Nephron progenitor cell (in vitro differentiated cells): ENCODE data around the gene SLC2A13.

Source experiments
- DNase-seq: peaks from one replicate; pipeline ENCODE4 v3.0.0; 2021
- H3K27ac Mint-ChIP-seq: 2 replicates; pipeline ENCODE4 v1.8.0; 2021; ENCODE audit warnings: mild to moderate bottlenecking, moderate library complexity, mixed read lengths
- H3K27me3 Mint-ChIP-seq: 2 replicates; pipeline ENCODE4 v1.8.0; 2021; ENCODE audit warnings: mild to moderate bottlenecking, low read depth, mixed read lengths; ENCODE audit not compliant: poor library complexity
- H3K36me3 Mint-ChIP-seq: 2 replicates; pipeline ENCODE4 v1.8.0; 2021; ENCODE audit warnings: low read depth, mixed read lengths
- H3K4me1 Mint-ChIP-seq: 2 replicates; pipeline ENCODE4 v1.8.0; 2021; ENCODE audit warnings: mixed read lengths
- H3K4me3 Mint-ChIP-seq: 2 replicates; pipeline ENCODE4 v1.8.0; 2021; ENCODE audit warnings: mild to moderate bottlenecking, moderate library complexity, mixed read lengths
- H3K9me3 Mint-ChIP-seq: 2 replicates; pipeline ENCODE4 v1.8.0; 2021; ENCODE audit warnings: mild to moderate bottlenecking, moderate library complexity, mixed read lengths
- CTCF ChIP-seq: fragments of 200-600 bp; sonication (generic); IDR thresholded peaks from 2 replicates; pipeline ENCODE4 v1.5.0; 2021; ENCODE audit warnings: antibody characterized with exemption

The SLC2A13 gene

GRCh38 chr12:39780913-39781446, 324.9 kb downstream of the SLC2A13 start:
- Mint-ChIP-seq H3K36me3 (peaks cover 5% of the 10 kb centered on the region), H3K4me3 (no peak overlapping the region), H3K4me1 (no peaks in the 10 kb centered on the region), H3K27ac (no peak overlapping the region), H3K9me3 (no peaks in the 10 kb centered on the region), H3K27me3 (peaks cover 2% of the 10 kb centered on the region)
- DNase-seq: no peak
- no peak for TF ChIP-seq CTCF

DNA sequence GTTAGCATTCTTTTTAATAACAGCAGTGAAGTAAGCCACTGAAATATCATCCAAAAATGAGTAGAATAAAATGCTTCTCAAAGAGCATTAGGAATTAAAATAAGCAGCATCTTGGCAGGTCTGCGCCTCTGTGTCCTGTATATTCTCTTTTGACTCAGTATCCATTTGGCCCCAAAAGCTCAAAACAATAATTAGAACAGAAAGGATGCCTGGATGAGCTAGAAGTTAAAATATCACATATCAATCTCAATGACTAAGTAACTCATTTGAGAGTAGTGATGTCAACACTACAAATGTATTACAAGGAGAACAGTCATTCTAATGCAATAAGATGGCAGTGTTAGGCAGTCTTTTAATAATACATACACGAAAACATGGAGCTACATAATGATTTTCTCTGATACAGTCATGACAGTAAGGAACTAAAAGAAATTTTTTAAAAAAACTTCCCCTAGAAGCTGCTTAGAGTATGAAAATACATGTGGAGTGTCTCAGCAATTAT, 325.4 kb downstream of the SLC2A13 start:
- Mint-ChIP-seq H3K27me3 (peaks cover 2% of the 10 kb centered on the region), H3K27ac (no peak overlapping the region), H3K4me1 (no peaks in the 10 kb centered on the region), H3K36me3 (peaks cover 5% of the 10 kb centered on the region), H3K4me3 (no peak overlapping the region), H3K9me3 (no peaks in the 10 kb centered on the region)
- DNase-seq: no peak
- no peak for TF ChIP-seq CTCF

DNA sequence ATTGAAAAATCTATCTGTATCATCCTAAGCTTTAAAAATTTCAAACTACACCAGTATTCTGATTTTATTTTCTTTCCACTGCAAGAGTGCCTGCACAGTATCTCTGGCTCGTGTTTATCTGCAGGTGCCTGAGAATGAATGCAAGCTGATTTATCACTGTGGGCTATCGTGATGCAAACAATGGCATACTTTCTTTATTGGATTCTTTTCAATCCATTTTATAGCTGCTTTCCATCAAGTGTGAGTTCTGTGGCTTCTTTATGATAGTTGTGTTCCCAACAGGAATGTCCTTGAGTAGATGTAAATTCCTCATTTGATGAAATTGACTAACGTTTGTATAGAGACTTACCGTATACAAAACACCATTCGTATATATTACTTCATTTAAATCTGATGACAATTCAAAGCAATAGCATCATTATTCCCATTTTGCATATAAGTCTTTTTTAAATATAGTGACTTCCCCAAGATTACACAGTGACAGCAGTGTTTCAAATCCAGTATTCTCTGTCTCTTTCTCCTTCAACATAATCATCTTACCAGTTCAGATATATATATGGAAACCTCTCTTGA, 326.0 kb downstream of the SLC2A13 start:
- no peak for DNase-seq
- Mint-ChIP-seq H3K27me3 (peaks cover 2% of the 10 kb centered on the region), H3K27ac (no peak overlapping the region), H3K4me1 (no peaks in the 10 kb centered on the region), H3K36me3 (peaks cover 5% of the 10 kb centered on the region), H3K9me3 (no peaks in the 10 kb centered on the region), H3K4me3 (no peak overlapping the region)
- no peak for TF ChIP-seq CTCF

DNA sequence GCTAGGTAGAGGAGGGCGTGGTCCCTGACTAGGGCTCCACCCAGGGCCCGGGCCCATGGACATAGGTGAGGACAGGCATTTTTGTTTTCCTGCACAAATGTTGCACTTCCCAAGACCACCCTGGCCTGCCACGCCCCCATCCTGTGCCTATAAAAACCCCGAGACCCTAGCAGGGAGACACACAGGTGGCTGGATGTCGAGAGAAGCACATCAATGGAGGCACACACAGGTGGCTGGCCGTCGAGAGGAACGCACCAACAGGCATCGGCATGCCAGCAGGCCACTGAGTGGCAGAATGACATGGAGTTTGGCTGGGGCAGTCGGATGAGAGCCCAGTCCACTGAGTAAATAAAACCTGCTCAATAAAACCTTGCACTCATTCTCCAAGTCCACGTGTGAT, 328.4 kb downstream of the SLC2A13 start:
- no peak for DNase-seq
- no peaks in the 10 kb centered on the region for H3K9me3 Mint-ChIP-seq
- H3K4me3 Mint-ChIP-seq: no peak overlapping the region
- no peak overlapping the region for H3K27ac Mint-ChIP-seq
- TF ChIP-seq CTCF: no peak
- peaks cover 2% of the 10 kb centered on the region for H3K27me3 Mint-ChIP-seq
- peaks cover 2% of the 10 kb centered on the region for H3K36me3 Mint-ChIP-seq
- no peaks in the 10 kb centered on the region for H3K4me1 Mint-ChIP-seq

DNA sequence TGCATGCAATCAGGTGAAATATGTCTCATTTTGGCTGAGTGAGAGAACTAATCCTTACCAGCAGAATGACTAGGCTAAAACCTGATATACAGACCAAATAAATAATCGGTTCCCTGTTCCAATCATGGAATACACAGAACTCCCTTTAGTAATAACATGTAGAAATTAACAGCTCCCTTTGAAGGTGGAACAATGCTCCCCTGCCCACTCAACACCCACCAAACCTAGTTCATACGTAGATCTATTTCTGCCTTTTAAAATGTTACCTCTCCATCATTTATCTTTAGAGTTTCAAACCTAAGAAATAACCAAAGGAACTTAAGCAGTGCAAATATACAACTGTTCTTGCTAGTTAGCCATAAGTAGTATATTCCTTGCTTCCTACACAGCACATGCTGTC, 332.6 kb downstream of the SLC2A13 start:
- H3K27ac Mint-ChIP-seq: no peak overlapping the region
- no peak overlapping the region for H3K4me3 Mint-ChIP-seq
- no peaks in the 10 kb centered on the region for H3K27me3 Mint-ChIP-seq
- no peaks in the 10 kb centered on the region for H3K36me3 Mint-ChIP-seq
- TF ChIP-seq CTCF: no peak
- no peaks in the 10 kb centered on the region for H3K4me1 Mint-ChIP-seq
- H3K9me3 Mint-ChIP-seq: no peaks in the 10 kb centered on the region
- no peak for DNase-seq

GRCh38 chr12:39772821-39773259, 333.0 kb downstream of the SLC2A13 start:
- TF ChIP-seq CTCF: no peak
- no peak for DNase-seq
- H3K36me3 Mint-ChIP-seq: no peaks in the 10 kb centered on the region
- no peak overlapping the region for H3K27ac Mint-ChIP-seq
- peaks cover 4% of the 10 kb centered on the region for H3K9me3 Mint-ChIP-seq
- H3K4me3 Mint-ChIP-seq: no peak overlapping the region
- H3K27me3 Mint-ChIP-seq: no peaks in the 10 kb centered on the region
- H3K4me1 Mint-ChIP-seq: no peaks in the 10 kb centered on the region
